Measurements from ENCODE around the gene CSHL1. TPM values are rescaled to one million over a fixed set of nuclear protein-coding genes. Genes with fewer than 3 reads are reported as not detected.
"Not testable (repeated sequence)": the region's sequence is repeated elsewhere in the genome, so short reads cannot be mapped to it uniquely, and the experiment has no call there.

The CSHL1 gene
- total RNA-seq, 2 experiments from 2014 or later, result not detected

GRCh38 chr17:63898899-63899798, 11.9 kb downstream of the CSHL1 start:
- DNase-seq (peak; percentile 66), ATAC-seq (peak; percentile 89)
- intact Hi-C loops (cut with DNase I, micrococcal nuclease); H3K9me3 Mint-ChIP-seq (ENCODE audit: low read depth); H3K27me3 Mint-ChIP-seq; POLR2A ChIA-PET; H3K4me3 Mint-ChIP-seq; H3K36me3 Mint-ChIP-seq (ENCODE audit: low read depth); H3K27ac Mint-ChIP-seq: not testable (repeated sequence)
- CTCF ChIA-PET, result interaction anchor here (0.6 to 2.2 kb wide), 4 partner anchors 8 to 114 kb away, joined by 3 to 6 read pairs (median 4); no protein-coding TSS in a partner anchor
- H3K4me1 Mint-ChIP-seq, result peaks cover 18% of the 10 kb centered on the region

DNA sequence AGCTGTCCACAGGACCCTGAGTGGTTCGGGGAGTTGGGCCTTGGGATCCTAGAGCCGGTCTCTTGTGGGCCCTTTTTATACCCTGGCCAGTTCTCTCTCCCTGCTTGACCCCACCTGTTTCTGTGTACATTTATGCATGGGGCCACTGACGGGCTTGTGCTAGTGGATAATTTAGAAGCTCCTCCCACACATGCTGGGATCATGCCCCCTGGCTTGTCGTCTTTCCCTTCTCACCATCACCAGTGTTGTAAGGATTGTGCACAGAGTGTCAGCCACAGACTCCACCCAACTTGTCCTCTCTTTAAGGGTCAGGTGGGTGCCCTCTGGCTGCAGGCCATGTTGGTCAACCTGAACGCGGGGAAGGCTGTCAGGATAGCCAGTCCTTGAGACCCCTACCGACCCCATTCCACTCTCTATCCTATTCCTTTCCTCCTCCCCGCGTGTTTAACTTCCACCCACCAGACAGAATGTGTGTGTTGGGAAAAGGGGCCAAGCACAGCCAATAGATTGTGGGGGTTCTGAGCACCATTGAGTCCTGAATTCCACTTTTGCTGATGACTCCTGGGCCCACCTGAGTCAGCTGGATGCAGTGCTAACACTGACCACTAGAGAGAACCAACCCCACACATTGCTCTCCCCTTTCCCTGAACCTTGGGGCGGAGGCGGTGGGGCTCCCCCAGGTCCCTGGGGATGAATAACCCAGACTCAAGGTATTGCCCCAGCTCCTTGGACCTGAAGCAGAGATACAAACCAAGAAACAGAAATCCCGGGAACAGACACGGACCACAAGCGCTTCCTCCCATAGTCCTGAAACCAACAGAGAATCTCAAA, 14.3 kb downstream of the CSHL1 start, which contains the start of gene CSH1:
TSS of gene CSH1 (minus strand) at position 51 of the 831 bp plus-strand sequence. CDS start 63 bp downstream, outside the sequence.
- H3K9me3 Mint-ChIP-seq (ENCODE audit: low read depth); intact Hi-C loops (cut with DNase I, micrococcal nuclease); H3K27me3 Mint-ChIP-seq; H3K27ac Mint-ChIP-seq; ATAC-seq; DNase-seq; CTCF ChIA-PET; POLR2A ChIA-PET; H3K4me3 Mint-ChIP-seq; H3K36me3 Mint-ChIP-seq (ENCODE audit: low read depth): not testable (repeated sequence)
- H3K4me1 Mint-ChIP-seq, result peaks cover 14% of the 10 kb centered on the region

DNA sequence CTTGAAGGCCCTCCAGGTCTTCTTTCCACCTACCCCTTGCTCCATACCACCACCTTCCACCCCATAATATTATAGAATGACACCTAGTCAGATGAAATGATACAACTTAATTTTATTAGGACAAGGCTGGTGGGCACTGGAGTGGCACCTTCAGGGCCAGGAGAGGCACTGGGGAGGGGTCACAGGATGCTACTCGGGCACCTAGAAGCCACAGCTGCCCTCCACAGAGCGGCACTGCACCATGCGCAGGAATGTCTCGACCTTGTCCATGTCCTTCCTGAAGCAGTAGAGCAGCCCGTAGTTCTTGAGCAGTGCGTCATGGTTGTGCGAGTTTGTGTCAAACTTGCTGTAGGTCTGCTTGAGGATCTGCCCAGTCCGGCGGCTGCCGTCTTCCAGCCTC, 16.2 kb downstream of the CSHL1 start:
- H3K9me3 Mint-ChIP-seq (ENCODE audit: low read depth); H3K27me3 Mint-ChIP-seq; H3K4me3 Mint-ChIP-seq; POLR2A ChIA-PET; DNase-seq; H3K27ac Mint-ChIP-seq; H3K36me3 Mint-ChIP-seq (ENCODE audit: low read depth); CTCF ChIA-PET; intact Hi-C loops (cut with DNase I, micrococcal nuclease); ATAC-seq: not testable (repeated sequence)
- peaks cover 12% of the 10 kb centered on the region for H3K4me1 Mint-ChIP-seq

DNA sequence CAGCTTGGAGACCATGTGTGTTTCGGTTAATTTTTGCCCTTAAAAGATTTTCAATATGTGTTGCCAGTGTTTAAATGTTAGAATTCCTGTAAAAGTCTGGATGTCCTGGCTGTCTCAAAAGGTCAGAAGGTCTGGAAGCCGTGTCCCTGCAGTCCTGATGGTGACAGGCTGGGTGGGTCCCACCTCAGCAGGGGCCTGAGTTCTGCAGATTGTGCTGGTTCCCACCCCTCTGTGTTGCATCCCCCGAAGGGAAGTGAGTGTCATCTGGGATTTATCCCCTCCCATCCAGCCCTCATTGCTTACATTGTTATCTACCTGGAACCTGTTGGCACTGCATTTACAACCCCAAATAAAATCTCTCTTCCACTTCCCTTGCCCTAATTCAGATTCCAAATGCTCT, 17.0 kb downstream of the CSHL1 start:
- POLR2A ChIA-PET, result not testable (repeated sequence)
- CTCF ChIA-PET, result interaction anchor here (2.2 kb wide), 1 partner anchor 31 kb away, joined by 5 read pairs; no protein-coding TSS in a partner anchor

DNA sequence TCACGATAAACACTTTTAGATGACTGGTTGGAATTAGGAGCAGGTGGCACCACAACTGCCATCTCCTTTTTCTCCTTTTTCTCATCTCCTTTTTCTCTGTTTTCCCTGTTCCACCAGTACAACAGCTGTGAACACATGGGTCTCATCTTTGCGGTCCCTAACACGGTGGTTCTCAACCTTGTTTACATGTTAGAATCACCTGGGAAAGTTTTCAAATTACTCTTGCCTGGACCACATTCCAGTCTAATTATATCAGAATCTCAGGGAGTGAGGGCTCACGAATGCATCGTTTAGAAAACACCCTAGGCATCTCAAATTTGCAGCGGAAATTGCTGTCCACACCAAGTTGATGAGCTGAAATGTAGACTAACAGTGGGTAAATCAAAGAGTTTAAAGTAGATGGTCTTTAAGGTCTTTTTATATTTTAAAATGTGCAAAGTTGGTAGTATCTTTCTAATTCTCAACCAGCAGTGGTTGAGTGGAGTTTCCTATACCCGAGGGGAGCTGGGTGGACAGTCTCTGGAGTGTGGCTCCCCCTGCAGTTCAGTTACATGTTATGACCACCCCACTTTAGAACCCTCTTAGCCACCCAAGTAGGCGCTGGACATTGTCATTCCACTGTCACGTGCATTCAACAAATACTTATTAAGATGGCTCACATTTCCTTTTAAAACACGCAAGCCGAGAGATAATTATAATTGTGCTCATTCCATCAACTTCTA, 18.6 kb downstream of the CSHL1 start:
- not testable (repeated sequence) for ATAC-seq
- CTCF ChIA-PET, result interaction anchor here (1.1 to 2.2 kb wide), 6 partner anchors 10 to 76 kb away, joined by 3 to 7 read pairs (median 4); no protein-coding TSS in a partner anchor

More for the DNA sequence above, 17.0 kb downstream of the CSHL1 start:
- H3K9me3 Mint-ChIP-seq (ENCODE audit: low read depth); H3K27ac Mint-ChIP-seq; H3K36me3 Mint-ChIP-seq (ENCODE audit: low read depth); H3K4me3 Mint-ChIP-seq; H3K4me1 Mint-ChIP-seq; ATAC-seq; intact Hi-C loops (cut with DNase I, micrococcal nuclease); DNase-seq; H3K27me3 Mint-ChIP-seq: not testable (repeated sequence)

DNA sequence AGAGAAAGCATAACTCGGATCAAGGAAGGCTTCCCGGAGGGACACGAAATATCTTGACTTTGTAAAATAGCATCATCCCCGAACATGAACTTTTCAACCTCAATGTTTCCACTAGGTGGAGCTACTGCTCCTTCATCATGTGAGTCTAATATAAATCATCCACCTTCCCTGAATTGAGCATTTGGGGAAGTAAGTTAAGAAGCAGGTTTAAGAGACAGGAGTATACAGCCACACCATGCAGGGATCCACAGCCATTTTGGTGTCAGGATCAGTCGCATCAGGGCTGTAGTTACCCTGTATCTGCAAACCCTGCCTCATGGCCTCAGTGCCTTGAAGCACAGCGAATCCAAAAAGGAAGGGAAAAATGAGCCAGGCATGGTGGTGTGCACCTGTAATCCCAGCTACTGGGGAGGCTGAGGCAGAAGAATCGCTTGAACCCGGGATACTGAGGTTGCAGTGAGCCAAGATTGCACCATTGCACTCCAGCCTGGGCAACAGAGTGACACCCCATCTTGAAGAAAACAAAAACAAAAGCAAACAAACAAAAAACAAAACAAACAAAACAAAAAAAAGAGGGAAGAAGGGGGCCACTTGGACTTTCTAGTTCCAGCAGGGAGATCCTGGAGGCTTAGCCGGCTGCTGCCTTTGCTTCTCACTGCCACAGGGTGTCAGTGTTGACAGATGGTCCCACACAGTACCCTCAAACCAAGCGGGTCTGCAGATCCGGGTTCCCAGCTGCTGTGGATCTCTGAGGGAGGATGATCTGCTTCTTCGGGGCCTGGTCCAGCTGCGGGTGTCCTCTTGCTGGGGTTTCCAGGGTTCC, 21.8 kb downstream of the CSHL1 start:
- H3K4me1 Mint-ChIP-seq; H3K4me3 Mint-ChIP-seq; H3K27ac Mint-ChIP-seq; intact Hi-C loops (cut with DNase I, micrococcal nuclease); H3K9me3 Mint-ChIP-seq (ENCODE audit: low read depth); H3K27me3 Mint-ChIP-seq; POLR2A ChIA-PET; H3K36me3 Mint-ChIP-seq (ENCODE audit: low read depth): not testable (repeated sequence)
- CTCF ChIA-PET, result interaction anchor here (0.5 to 4.1 kb wide), 14 partner anchors 15 to 244 kb away, joined by 3 to 19 read pairs (median 4); partner anchors contain the start of gene CSHL1
- ATAC-seq, result peak; percentile 82
- peak; percentile 36 for DNase-seq

More for the DNA sequence above, 18.6 kb downstream of the CSHL1 start:
- H3K27ac Mint-ChIP-seq; H3K4me1 Mint-ChIP-seq; H3K27me3 Mint-ChIP-seq; H3K36me3 Mint-ChIP-seq (ENCODE audit: low read depth); DNase-seq; H3K9me3 Mint-ChIP-seq (ENCODE audit: low read depth); H3K4me3 Mint-ChIP-seq; intact Hi-C loops (cut with DNase I, micrococcal nuclease); POLR2A ChIA-PET: not testable (repeated sequence)

DNA sequence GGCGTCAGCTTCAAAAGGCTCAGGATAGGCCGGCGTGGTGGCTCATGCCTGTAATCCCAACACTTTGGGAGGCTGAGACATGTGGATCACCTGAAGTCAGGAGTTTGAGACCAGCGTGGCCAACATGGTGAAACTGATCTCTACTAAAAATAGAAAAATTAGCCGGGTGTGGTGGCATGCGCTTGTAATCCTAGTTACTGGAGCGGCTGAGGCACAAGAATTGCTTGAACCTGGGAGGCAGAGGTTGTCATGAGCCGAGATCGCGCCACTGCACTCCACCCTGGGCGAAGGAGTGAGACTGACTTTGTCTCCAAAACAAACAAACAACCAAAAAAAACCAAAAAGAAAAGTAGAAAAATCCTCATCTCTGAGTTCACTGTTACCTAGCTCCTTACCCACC, 25.9 kb downstream of the CSHL1 start:
- H3K27ac Mint-ChIP-seq; ATAC-seq; H3K4me1 Mint-ChIP-seq; H3K9me3 Mint-ChIP-seq (ENCODE audit: low read depth); H3K27me3 Mint-ChIP-seq; H3K4me3 Mint-ChIP-seq; intact Hi-C loops (cut with DNase I, micrococcal nuclease); H3K36me3 Mint-ChIP-seq (ENCODE audit: low read depth); DNase-seq; POLR2A ChIA-PET: not testable (repeated sequence)
- CTCF ChIA-PET, result interaction anchor here (1.3 kb wide), 1 partner anchor 140 kb away, joined by 3 read pairs; no protein-coding TSS in a partner anchor

GRCh38 chr17:63882626-63883126, 28.4 kb downstream of the CSHL1 start:
- POLR2A ChIA-PET; intact Hi-C loops (cut with DNase I, micrococcal nuclease); DNase-seq; H3K36me3 Mint-ChIP-seq (ENCODE audit: low read depth); H3K4me3 Mint-ChIP-seq; H3K9me3 Mint-ChIP-seq (ENCODE audit: low read depth); H3K27ac Mint-ChIP-seq; ATAC-seq; H3K27me3 Mint-ChIP-seq; H3K4me1 Mint-ChIP-seq: not testable (repeated sequence)
- CTCF ChIA-PET, result interaction anchor here (0.6 to 1.2 kb wide), 7 partner anchors 10 to 1400 kb away, joined by 3 to 5 read pairs (median 3); no protein-coding TSS in a partner anchor

DNA sequence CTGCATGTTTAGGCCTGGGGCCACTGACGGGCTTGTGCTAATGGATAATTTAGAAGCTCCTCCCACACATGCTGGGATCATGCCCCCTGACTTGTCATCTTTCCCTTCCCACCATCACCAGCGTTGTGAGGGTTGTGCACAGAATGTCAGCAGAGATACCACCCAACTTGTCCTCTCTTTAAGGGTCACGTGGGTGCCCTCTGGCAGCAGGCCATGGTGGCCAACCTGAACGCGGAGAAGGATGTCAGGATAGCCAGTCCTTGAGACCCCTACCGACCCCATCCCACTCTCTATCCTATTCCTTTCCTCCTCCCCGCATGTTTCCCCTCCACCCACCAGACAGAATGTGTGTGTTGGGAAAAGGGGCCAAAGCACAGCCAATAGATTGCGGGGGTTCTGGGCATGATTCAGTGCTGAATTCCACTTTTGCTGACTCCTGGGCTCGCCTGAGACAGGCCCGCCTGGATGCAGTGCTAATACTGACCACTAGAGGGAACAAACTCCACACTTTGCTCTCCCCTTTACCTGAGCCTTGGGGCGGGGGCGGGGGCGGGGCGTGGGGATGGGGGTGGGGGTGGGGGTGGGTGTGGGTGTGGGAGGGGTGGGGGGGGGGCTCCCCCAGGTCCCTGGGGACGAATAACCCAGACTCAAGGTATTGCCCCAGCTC, 29.0 kb downstream of the CSHL1 start, which contains the start of gene GH2:
TSS of gene GH2 (minus strand) at position 10 of the 667 bp plus-strand sequence. CDS start 143 bp downstream, outside the sequence.
- Mint-ChIP-seq H3K27me3 (no peaks in the 10 kb centered on the region), H3K36me3 (ENCODE audit: low read depth) (no peaks in the 10 kb centered on the region), H3K27ac (no peak within 1 kb of the TSS), H3K4me3 (no peak within 1 kb of the TSS), H3K4me1 (no peaks in the 10 kb centered on the region), H3K9me3 (ENCODE audit: low read depth) (no peaks in the 10 kb centered on the region)
- POLR2A ChIA-PET, result no interaction called here
- intact Hi-C loops (cut with DNase I, micrococcal nuclease), result no loop called here
- CTCF ChIA-PET, result interaction anchor here (1.1 to 1.2 kb wide), 3 partner anchors 10 to 147 kb away, joined by 3 to 4 read pairs (median 4); no protein-coding TSS in a partner anchor
- ATAC-seq (peak; percentile 96), DNase-seq (peak; percentile 77)

DNA sequence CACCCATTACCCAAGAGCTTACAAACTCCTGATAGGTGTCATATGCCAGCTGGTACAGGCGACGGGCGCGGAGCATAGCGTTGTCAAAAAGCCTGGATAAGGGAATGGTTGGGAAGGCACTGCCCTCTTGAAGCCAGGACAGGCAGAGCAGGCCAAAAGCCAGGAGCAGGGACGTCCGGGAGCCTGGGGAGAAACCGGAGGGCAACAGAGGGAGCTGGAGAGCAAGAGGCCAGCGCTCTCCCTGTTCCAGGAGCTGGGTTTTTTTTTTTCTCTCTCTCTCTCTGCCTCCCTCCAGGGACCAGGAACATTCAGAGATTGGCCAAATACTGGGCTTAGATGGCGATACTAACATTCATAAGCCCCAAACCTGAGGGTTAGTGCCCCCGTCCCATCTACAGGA, 29.7 kb downstream of the CSHL1 start:
- ATAC-seq; H3K9me3 Mint-ChIP-seq (ENCODE audit: low read depth); intact Hi-C loops (cut with DNase I, micrococcal nuclease): not testable (repeated sequence)

More for the DNA sequence above, 29.7 kb downstream of the CSHL1 start:
- POLR2A ChIA-PET; H3K27ac Mint-ChIP-seq; H3K36me3 Mint-ChIP-seq (ENCODE audit: low read depth); H3K4me3 Mint-ChIP-seq; H3K27me3 Mint-ChIP-seq; DNase-seq; H3K4me1 Mint-ChIP-seq: not testable (repeated sequence)
- CTCF ChIA-PET, result interaction anchor here (0.6 to 1.1 kb wide), 7 partner anchors 11 to 296 kb away, joined by 3 to 7 read pairs (median 4); no protein-coding TSS in a partner anchor

All from activated CD4-positive, alpha-beta T cell treated with anti-CD3 and anti-CD28 coated beads for 36 hours (primary cell).